Adipose tissue (tissue), 3 donors: Measurements from ENCODE around the gene CLIP1. TPM values are rescaled to one million over a fixed set of nuclear protein-coding genes. Genes with fewer than 3 reads are reported as not detected.

Source experiments
- H3K27ac ChIP-seq: one replicate; pipeline ENCODE4 v1.5.1; 2013; ENCODE audit warnings: low read depth, low read length
- WGBS, 3 donors: extraction: QIAGEN DNeasy Blood & Tissue Kit; methylation state at CpG; one replicate each; pipeline ENCODE4 v1.1.7; 2013; 5-methylcytosine and 5-hydroxymethylcytosine counted together
- polyA plus RNA-seq, 3 donors: library from polyadenylated mRNA; stranded (reverse); fragments of 200-250 nt; gene quantifications; one replicate each; pipeline ENCODE4 v1.2.3, GENCODE V29; 2013
- donor health status: healthy with polysubstance abuse.
- donor health status: Bipolar disorder and iron deficiency.
- donor health status: healthy.

The CLIP1 gene
- polyA plus RNA-seq, 3 donors = 11.9 to 29.0 (median 26.0) TPM

DNA sequence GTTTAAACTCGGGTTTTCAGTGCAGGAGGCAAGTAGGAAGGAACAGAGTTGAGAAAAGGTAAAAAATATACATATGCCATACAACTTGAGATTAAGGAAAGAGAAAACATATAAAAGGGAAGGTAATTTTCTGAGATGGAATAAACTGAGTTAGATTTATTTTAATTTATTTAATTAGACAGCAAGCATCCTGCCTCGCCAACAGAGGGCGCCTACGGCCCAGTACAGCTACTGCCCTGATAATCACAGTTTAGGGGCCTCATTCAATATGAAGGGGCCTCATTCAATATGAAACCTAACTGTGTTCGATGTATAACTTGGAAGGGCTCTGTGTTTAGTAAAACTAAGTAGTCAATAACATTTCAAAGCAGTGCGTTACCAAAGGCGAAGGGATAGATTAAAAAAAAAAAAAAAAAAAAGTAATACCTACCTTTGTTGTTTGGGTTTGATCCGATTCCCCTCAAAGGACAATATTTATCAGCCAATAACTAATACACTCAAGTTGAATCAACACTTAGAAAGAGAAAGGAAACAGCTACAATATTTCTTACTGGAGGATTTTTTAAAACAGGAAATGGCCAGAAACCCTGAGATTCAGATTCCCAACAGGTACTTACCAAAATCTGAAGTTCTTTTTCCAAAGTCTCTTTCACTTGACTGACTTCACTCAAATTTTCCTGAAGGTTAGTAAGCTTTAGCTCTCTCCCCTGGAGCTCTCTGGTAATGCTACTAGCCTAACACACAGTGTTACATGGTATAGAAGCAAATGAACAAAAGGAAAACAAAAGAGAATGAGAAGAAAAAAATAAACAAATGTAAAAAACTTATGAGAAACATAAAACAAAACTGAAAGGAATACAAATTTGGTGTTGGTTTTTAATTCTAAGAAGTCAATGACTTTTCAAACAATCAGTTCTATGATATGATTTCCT lies 86.2 kb downstream of the CLIP1 start:
- WGBS, 3 donors = 84 to 87% (median 84%) methylated on average over 8 of the region's 8 CpGs
- no peak overlapping the region for H3K27ac ChIP-seq

GRCh38 chr12:122333142-122334087 lies 89.1 kb downstream of the CLIP1 start:
- H3K27ac ChIP-seq = no peak overlapping the region
- WGBS, 3 donors = 71 to 88% (median 79%) methylated on average over 14 of the region's 14 CpGs

- no peak overlapping the region for H3K27ac ChIP-seq
- WGBS, 3 donors = 71 to 84% (median 73%) methylated on average over 18 of the region's 18 CpGs
These were observed 94.7 kb downstream of the CLIP1 start for GRCh38 chr12:122327494-122328385.

GRCh38 chr12:122327014-122327413 lies 95.5 kb downstream of the CLIP1 start:
- 78 to 91% (median 87%) methylated on average over 1 of the region's 1 CpG for WGBS, 3 donors
- no peak overlapping the region for H3K27ac ChIP-seq

DNA sequence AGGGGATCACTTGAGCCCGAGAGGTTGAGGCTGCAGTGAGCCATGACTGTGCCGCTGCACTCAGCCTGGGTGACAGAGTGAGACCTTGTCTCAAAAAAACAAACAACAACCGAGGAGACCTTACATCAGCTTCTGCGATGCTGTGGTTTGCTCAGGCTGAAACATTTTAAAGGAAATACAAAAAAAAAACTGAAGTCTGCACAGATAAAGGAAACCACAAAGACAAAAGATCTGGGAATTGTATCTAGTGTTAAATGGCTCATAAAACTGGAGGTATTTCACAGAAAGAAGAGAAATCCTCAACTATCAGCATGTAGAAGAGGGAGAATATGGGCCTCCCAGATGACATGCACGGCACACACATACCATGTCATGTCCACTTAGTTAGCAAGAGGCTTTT lies 95.9 kb downstream of the CLIP1 start:
- WGBS, 3 donors = 65 to 83% (median 74%) methylated on average over 5 of the region's 5 CpGs
- H3K27ac ChIP-seq = no peak overlapping the region

GRCh38 chr12:122323311-122324019 lies 99.0 kb downstream of the CLIP1 start:
- WGBS, 3 donors = 93 to 95% (median 95%) methylated on average over 18 of the region's 18 CpGs
- H3K27ac ChIP-seq = no peak overlapping the region

DNA sequence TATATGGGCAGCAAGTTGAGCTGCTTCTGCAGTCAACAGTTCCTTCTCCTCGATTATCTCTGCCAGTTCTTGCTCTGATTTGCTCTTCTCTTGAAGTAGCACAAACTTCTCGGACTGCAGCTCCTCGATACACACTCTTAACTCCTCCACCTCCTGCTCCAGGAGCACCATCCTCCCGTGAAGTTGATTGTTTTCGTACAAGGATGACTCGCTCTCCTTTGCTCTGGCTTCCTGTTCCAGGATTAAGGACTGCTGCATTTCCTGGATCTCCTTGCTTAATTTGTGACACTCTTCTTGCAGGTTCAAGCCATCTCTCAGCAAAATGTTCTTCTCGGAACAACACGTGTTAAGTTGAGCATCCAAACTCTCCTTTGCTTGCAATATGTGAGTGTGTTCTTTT lies 100.0 kb downstream of the CLIP1 start:
- WGBS, 3 donors = 79 to 84% (median 82%) methylated on average over 8 of the region's 8 CpGs
- H3K27ac ChIP-seq = no peak overlapping the region

- H3K27ac ChIP-seq = no peak overlapping the region
- WGBS, 3 donors = 81 to 88% (median 82%) methylated on average over 8 of the region's 8 CpGs
These were observed 103.6 kb downstream of the CLIP1 start for GRCh38 chr12:122318607-122319605.

DNA sequence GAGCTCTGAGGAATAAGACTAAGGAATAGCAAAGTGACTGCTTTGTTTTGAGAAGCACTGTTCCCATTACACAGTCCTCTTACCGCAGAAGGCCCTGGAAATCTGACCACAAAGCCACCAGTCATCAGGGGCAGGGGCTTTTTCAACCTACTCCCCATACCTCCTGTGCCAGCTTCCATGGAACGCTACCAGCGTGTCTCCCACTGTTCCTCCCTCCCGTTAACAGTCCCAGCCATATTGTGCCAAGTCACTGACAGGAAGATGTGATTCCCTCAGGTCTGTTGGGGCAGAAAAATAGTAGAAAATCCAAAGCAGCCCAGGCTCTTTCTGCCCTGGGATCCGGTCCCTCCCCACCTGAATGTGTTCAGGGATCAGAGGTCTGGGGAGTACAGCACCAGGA lies 109.5 kb downstream of the CLIP1 start:
- 89 to 100% (median 92%) methylated on average over 5 of the region's 5 CpGs for WGBS, 3 donors
- no peak overlapping the region for H3K27ac ChIP-seq

DNA sequence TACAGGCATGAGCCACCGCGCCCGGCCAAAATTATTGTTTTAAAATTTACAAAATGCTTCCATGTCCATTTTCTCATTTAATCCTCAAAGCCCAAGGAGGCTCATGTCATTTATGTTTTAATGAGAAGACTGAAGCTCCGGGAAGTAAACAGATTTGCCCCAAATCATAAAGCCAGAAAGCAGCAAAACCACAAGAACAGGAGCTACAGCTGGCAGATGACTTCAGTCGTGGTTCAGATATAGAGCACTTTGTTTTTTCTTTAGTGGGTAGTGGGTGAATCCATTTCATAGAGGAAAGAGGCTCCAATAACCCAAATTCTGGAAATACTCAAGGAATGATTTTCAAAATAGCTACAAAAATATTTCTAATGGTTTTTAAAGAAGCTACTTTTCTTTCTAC lies 110.8 kb downstream of the CLIP1 start:
- WGBS, 3 donors = 89 to 90% (median 90%) methylated on average over 5 of the region's 5 CpGs

GRCh38 chr12:122310626-122311333 lies 111.7 kb downstream of the CLIP1 start:
- no peak overlapping the region for H3K27ac ChIP-seq
- 88% methylated on average over 3 of the region's 3 CpGs for WGBS, 3 donors

More for the DNA sequence above, 110.8 kb downstream of the CLIP1 start:
- H3K27ac ChIP-seq = no peak overlapping the region

GRCh38 chr12:122309564-122310121 lies 112.8 kb downstream of the CLIP1 start:
- WGBS, 3 donors = 82 to 86% (median 85%) methylated on average over 8 of the region's 8 CpGs
- H3K27ac ChIP-seq = no peak overlapping the region

- 85 to 96% (median 95%) methylated on average over 1 of the region's 1 CpG for WGBS, 3 donors
- H3K27ac ChIP-seq = no peak overlapping the region
These were observed 113.7 kb downstream of the CLIP1 start for GRCh38 chr12:122308811-122309210.

DNA sequence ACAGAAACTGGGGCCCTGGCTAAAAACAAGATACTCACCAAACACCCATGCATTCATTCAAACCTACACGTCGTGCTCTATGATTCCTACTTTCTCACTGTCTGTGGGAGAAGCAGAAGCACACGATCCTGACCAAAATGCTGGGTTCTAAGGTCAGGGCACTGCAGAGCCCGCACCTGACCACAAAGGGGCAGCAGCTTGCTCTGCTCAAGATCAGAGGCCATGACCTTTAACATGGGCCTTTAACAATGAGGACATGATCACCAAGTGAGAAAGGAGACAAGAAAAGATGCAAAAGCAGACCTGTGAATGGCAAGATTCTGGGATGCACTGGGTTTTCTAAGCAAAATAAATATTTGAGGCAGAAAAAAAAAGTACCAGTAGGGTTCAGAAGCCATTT lies 116.1 kb downstream of the CLIP1 start:
- 75 to 88% (median 80%) methylated on average over 4 of the region's 4 CpGs for WGBS, 3 donors
- H3K27ac ChIP-seq = no peak overlapping the region

- WGBS, 3 donors = 84 to 91% (median 89%) methylated on average over 1 of the region's 1 CpG
These were observed 117.5 kb downstream of the CLIP1 start for GRCh38 chr12:122304924-122305323.

GRCh38 chr12:122303068-122303467 lies 119.4 kb downstream of the CLIP1 start:
- WGBS, 3 donors = 82 to 89% (median 87%) methylated on average over 4 of the region's 4 CpGs
- H3K27ac ChIP-seq = no peak overlapping the region

More at GRCh38 chr12:122304924-122305323, 117.5 kb downstream of the CLIP1 start:
- no peak overlapping the region for H3K27ac ChIP-seq
